ENCODE results near the gene PARD3B. TPM values are rescaled to one million over a fixed set of nuclear protein-coding genes. Genes with fewer than 3 reads are reported as not detected.

Gene PARD3B, protein sequence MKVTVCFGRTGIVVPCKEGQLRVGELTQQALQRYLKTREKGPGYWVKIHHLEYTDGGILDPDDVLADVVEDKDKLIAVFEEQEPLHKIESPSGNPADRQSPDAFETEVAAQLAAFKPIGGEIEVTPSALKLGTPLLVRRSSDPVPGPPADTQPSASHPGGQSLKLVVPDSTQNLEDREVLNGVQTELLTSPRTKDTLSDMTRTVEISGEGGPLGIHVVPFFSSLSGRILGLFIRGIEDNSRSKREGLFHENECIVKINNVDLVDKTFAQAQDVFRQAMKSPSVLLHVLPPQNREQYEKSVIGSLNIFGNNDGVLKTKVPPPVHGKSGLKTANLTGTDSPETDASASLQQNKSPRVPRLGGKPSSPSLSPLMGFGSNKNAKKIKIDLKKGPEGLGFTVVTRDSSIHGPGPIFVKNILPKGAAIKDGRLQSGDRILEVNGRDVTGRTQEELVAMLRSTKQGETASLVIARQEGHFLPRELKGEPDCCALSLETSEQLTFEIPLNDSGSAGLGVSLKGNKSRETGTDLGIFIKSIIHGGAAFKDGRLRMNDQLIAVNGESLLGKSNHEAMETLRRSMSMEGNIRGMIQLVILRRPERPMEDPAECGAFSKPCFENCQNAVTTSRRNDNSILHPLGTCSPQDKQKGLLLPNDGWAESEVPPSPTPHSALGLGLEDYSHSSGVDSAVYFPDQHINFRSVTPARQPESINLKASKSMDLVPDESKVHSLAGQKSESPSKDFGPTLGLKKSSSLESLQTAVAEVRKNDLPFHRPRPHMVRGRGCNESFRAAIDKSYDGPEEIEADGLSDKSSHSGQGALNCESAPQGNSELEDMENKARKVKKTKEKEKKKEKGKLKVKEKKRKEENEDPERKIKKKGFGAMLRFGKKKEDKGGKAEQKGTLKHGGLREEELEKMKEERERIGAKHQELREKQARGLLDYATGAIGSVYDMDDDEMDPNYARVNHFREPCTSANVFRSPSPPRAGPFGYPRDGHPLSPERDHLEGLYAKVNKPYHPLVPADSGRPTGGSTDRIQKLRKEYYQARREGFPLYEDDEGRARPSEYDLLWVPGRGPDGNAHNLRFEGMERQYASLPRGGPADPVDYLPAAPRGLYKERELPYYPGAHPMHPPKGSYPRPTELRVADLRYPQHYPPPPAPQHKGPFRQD (N-terminal part only)
- total RNA-seq, result 15.9 and 18.4 TPM in 2 replicates
- long read RNA-seq, partial matches to known transcripts, result 1 of 4 reads
- long read RNA-seq, other reads (novel, unspliced or antisense), result 3 of 4 reads

DNA sequence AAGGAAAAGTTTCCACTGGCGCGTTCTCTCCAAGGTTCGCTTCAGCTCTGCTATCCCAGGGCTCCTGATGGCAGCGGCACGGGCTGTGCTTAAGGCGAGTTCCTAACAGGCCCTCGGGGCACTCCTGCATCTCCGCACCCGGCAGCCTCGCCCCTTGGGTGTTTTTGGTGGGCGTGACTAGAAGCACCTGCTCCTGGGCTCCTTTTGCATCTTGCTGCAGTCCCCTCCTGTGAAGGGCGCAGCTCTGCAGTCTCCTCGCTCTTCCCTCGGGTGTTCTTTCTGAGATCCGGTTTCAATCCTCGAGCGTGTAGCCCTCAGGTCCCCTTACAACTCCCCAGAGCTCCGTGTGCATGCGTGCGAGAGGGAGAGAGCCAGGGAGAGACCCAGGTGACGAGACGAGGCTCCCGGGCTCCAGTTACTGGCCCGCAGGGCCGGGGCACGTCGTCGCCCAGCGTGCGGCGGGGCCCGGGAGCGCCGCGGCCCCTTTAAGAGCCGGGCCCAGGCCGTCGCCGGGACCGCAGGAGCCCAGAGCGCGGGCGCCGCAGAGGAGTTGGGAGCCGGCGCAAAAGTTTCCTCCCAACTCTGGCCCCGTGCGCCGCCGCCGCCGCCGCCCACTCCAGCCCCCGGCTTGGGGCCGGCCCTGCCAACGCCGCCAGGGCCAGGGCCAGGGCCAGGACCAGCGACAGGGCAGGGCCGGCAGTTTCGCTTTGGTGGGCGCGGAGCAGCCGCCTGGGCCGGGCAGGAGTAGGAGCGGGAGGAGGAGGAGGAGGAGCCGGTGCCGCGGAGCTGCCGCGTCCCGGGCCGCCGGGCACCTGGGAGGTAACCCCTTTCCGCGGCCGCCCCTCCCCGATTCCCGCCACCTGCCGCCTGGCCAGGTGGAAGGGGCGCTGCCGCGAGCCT is at the start of gene PARD3B:
PARD3B (plus strand) TSS at position 515 of the 900 bp plus-strand sequence. CDS start 525 bp downstream, outside the sequence.
- peak within 1 kb of the TSS; percentile 93 for H3K4me3 Mint-ChIP-seq
- TF ChIP-seq, protein P1, sequence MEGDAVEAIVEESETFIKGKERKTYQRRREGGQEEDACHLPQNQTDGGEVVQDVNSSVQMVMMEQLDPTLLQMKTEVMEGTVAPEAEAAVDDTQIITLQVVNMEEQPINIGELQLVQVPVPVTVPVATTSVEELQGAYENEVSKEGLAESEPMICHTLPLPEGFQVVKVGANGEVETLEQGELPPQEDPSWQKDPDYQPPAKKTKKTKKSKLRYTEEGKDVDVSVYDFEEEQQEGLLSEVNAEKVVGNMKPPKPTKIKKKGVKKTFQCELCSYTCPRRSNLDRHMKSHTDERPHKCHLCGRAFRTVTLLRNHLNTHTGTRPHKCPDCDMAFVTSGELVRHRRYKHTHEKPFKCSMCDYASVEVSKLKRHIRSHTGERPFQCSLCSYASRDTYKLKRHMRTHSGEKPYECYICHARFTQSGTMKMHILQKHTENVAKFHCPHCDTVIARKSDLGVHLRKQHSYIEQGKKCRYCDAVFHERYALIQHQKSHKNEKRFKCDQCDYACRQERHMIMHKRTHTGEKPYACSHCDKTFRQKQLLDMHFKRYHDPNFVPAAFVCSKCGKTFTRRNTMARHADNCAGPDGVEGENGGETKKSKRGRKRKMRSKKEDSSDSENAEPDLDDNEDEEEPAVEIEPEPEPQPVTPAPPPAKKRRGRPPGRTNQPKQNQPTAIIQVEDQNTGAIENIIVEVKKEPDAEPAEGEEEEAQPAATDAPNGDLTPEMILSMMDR (conservative IDR thresholded peaks at IDR 0.05), result no peak
- no peaks in the 10 kb centered on the region for H3K9me3 Mint-ChIP-seq
- peaks cover 13% of the 10 kb centered on the region for H3K27me3 Mint-ChIP-seq (ENCODE audit: low read depth)
- DNase-seq (ENCODE audit: low read depth, low spot score), result peak; percentile 48
- no peaks in the 10 kb centered on the region for H3K36me3 Mint-ChIP-seq (ENCODE audit: low read depth)
- H3K27ac Mint-ChIP-seq (ENCODE audit: unreplicated experiment), result peak within 1 kb of the TSS; percentile 92
- H3K4me1 Mint-ChIP-seq, result peaks cover 37% of the 10 kb centered on the region

DNA sequence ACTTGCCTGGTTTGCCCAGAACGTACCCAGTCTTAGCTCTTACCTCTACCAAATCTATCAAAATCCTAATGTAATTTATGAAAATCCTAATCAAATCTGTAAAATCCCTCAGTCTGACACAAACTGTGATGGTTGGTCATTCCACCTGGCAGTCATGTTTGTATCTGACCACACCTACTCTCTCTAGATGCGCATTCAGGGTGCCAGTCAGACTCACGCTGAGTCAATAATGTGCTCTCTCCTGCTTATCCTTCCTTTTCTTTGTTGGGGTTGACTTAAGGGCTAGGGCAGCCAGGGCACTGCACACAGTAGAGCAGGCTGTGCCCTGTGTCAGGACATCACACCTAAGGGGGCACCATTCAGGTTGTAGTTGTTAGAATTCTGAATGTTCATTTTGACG is 48.5 kb upstream of the PARD3B start:
- Mint-ChIP-seq H3K9me3 (no peaks in the 10 kb centered on the region), H3K4me1 (peaks cover 5% of the 10 kb centered on the region), H3K27me3 (ENCODE audit: low read depth) (no peaks in the 10 kb centered on the region), H3K36me3 (ENCODE audit: low read depth) (no peaks in the 10 kb centered on the region), H3K4me3 (no peak overlapping the region), H3K27ac (ENCODE audit: unreplicated experiment) (no peak overlapping the region)
- TF ChIP-seq, protein P1 (conservative IDR thresholded peaks at IDR 0.05), result no peak
- no peak for DNase-seq (ENCODE audit: low read depth, low spot score)

DNA sequence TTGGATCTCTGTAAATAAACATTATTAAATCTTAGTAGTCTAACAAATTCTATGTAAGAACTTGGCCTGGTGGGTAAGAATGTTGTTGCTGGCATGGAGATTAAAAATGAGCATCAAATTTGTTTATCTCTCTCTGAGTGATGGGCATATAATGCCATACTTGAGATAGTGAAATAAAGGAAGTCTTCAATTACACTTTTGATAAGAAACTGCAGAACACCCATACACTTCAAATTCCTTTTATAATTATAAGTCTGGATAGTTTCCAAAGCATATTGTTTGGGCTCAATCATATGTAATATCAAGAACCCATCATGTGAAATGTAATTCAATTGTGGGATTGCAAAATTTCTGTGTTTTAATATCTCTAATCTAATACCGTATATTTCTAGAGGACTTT is 47.4 kb upstream of the PARD3B start:
- TF ChIP-seq, protein P1 (conservative IDR thresholded peaks at IDR 0.05), result no peak
- Mint-ChIP-seq H3K4me3 (no peak overlapping the region), H3K36me3 (ENCODE audit: low read depth) (no peaks in the 10 kb centered on the region), H3K27ac (ENCODE audit: unreplicated experiment) (no peak overlapping the region), H3K9me3 (no peaks in the 10 kb centered on the region), H3K27me3 (ENCODE audit: low read depth) (no peaks in the 10 kb centered on the region), H3K4me1 (peaks cover 5% of the 10 kb centered on the region)
- DNase-seq (ENCODE audit: low read depth, low spot score), result no peak

DNA sequence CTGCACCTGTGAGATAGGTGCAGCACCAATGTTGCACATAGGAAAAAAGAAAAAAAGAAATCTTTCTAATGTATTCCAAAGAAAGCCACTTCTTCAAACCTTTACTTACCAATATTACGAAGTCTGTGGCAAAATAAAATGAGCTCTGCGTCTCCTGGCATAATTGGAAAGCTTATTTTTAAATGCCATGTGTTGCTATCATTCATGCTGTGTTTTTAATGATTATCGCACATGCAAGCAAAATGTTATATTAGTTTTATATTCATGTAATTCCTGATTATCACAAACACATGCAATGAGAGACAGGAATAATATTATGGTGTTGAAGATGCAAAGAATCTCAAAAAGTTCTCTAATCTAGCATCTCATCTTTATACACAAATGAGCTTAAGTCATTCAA is 47.0 kb upstream of the PARD3B start:
- no peak overlapping the region for H3K4me3 Mint-ChIP-seq
- H3K27ac Mint-ChIP-seq (ENCODE audit: unreplicated experiment), result no peak overlapping the region
- H3K4me1 Mint-ChIP-seq, result peaks cover 5% of the 10 kb centered on the region
- no peak for DNase-seq (ENCODE audit: low read depth, low spot score)
- TF ChIP-seq, protein P1 (conservative IDR thresholded peaks at IDR 0.05), result no peak
- H3K9me3 Mint-ChIP-seq, result no peaks in the 10 kb centered on the region
- H3K36me3 Mint-ChIP-seq (ENCODE audit: low read depth), result no peaks in the 10 kb centered on the region
- H3K27me3 Mint-ChIP-seq (ENCODE audit: low read depth), result no peaks in the 10 kb centered on the region

Measured in neural crest cell (in vitro differentiated cells).